Gastrocnemius medialis (tissue), 4 donors: Measurements from ENCODE around the gene TMIE.

Experiments
- CTCF ChIP-seq, 5 experiments: fragments of 450-650 bp in 3 of 5; fragments of 200-600 bp in 2 of 5; sonication (generic) in 2 of 5; IDR thresholded peaks in 4 of 5; conservative IDR thresholded peaks in 1 of 5; 1 replicate in 4 of 5; 2 replicates in 1 of 5; pipeline ENCODE4 v1.5.1; 2016 to 2019; ENCODE audit warnings: antibody characterized with exemption in 5 of 5, mild to moderate bottlenecking in 3 of 5, moderate library complexity in 3 of 5
- POLR2A ChIP-seq, 2 donors: fragments of 450-650 bp; IDR thresholded peaks; one replicate each; pipeline ENCODE4 v1.6.1; 2017; ENCODE audit warnings: antibody characterized with exemption in 2 of 2, mild to moderate bottlenecking in 2 of 2, moderate library complexity in 2 of 2

GRCh38 chr3:46664188-46664970 is 36.8 kb upstream of the TMIE start:
- TF ChIP-seq POLR2A (IDR thresholded peaks at IDR 0.05), result no peak
- TF ChIP-seq CTCF (IDR thresholded peaks at IDR 0.05 in 4 of 5, conservative IDR thresholded peaks at IDR 0.05 in 1 of 5), result no peak
